Cardiac muscle cell (in vitro differentiated cells and primary cell): Measurements from ENCODE around the gene EFHC1. TPM values are rescaled to one million over a fixed set of nuclear protein-coding genes. Genes with fewer than 3 reads are reported as not detected.

Experiments used
- DNase-seq, 2 donors: peaks; one replicate each; pipeline versions ENCODE4 v3.0.0 to v3.0.0-alpha.2; 2010 to 2017; ENCODE audit warnings: low read depth in 1 of 2, low spot score in 1 of 2
- H3K27ac ChIP-seq: fragments of 200-600 bp; sonication (generic); 2 replicates; pipeline ENCODE4 v1.5.1; 2016
- H3K27me3 ChIP-seq: fragments of 200-600 bp; sonication (generic); 2 replicates; pipeline ENCODE4 v1.6.0; 2016; ENCODE audit warnings: control low read depth
- H3K36me3 ChIP-seq: fragments of 200-600 bp; sonication (generic); 2 replicates; pipeline ENCODE4 v1.5.1; 2016; ENCODE audit warnings: control low read depth
- H3K4me1 ChIP-seq: fragments of 200-600 bp; sonication (generic); 2 replicates; pipeline ENCODE4 v1.8.1; 2017; ENCODE audit warnings: low read depth, mild to moderate bottlenecking, mixed run types
- H3K4me3 ChIP-seq: fragments of 200-600 bp; sonication (generic); 2 replicates; pipeline ENCODE4 v1.5.1; 2016; ENCODE audit warnings: mild to moderate bottlenecking
- H3K9me3 ChIP-seq: fragments of 200-600 bp; sonication (generic); 2 replicates; pipeline ENCODE4 v1.5.1; 2017; ENCODE audit warnings: low read depth, mild to moderate bottlenecking, control low read depth
- polyA plus RNA-seq: library from polyadenylated mRNA; unstranded; fragments of >200 nt; fragmentation: Nextera tagmentation; extraction: Ambion mirVana; gene quantifications from 2 replicates; pipeline ENCODE4 v1.2.1, GENCODE V29; 2016
- total RNA-seq: library from RNA; depleted of rRNA; stranded (reverse); fragments of >200 nt; gene quantifications from 2 replicates; pipeline ENCODE4 v1.2.3, GENCODE V29; 2016
- TF ChIP-seq, protein P1 (sequence below): IDR thresholded peaks from 2 replicates; pipeline ENCODE4 v1.5.1; 2012; ENCODE audit warnings: low read depth, mild to moderate bottlenecking, low read length

The EFHC1 gene
- total and polyA plus RNA-seq, 2 experiments from 2014 or later, result 21.0 to 22.7 TPM

DNA sequence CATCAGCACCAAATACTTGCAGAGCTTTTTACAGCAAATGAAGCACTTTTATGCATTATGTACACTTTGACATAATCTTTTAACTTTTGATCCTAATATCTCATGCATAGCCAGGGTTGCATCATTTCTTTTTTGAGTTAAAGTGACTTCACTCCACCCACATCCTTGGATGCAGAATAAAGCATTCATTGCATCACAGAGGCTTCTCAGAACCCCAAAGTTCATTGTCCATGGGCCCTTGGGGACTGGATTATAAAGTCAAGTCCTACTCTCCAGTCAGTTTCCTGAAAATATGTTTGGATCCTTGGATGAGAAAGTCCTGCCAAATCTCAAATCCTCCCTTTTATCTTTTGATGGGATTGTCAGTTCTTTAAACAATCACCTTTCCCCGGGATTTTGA lies 10.6 kb upstream of the EFHC1 start:
- Histone ChIP-seq H3K4me1 (no peaks in the 10 kb centered on the region), H3K27ac (no peak overlapping the region), H3K27me3 (no peaks in the 10 kb centered on the region), H3K4me3 (no peak overlapping the region), H3K36me3 (no peaks in the 10 kb centered on the region), H3K9me3 (no peaks in the 10 kb centered on the region)
- DNase-seq, result peak in 1 of 2 donors; percentile 52
- TF ChIP-seq, protein P1, sequence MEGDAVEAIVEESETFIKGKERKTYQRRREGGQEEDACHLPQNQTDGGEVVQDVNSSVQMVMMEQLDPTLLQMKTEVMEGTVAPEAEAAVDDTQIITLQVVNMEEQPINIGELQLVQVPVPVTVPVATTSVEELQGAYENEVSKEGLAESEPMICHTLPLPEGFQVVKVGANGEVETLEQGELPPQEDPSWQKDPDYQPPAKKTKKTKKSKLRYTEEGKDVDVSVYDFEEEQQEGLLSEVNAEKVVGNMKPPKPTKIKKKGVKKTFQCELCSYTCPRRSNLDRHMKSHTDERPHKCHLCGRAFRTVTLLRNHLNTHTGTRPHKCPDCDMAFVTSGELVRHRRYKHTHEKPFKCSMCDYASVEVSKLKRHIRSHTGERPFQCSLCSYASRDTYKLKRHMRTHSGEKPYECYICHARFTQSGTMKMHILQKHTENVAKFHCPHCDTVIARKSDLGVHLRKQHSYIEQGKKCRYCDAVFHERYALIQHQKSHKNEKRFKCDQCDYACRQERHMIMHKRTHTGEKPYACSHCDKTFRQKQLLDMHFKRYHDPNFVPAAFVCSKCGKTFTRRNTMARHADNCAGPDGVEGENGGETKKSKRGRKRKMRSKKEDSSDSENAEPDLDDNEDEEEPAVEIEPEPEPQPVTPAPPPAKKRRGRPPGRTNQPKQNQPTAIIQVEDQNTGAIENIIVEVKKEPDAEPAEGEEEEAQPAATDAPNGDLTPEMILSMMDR, result no peak

- Histone ChIP-seq H3K27ac (no peak overlapping the region), H3K4me1 (no peaks in the 10 kb centered on the region), H3K36me3 (no peaks in the 10 kb centered on the region), H3K27me3 (no peaks in the 10 kb centered on the region), H3K4me3 (no peak overlapping the region), H3K9me3 (no peaks in the 10 kb centered on the region)
- TF ChIP-seq, protein P1, result no peak
- no peak for DNase-seq
Measured at GRCh38 chr6:52410979-52411378, 9.2 kb upstream of the EFHC1 start.

- TF ChIP-seq, protein P1, result no peak
- no peak for DNase-seq
- Histone ChIP-seq H3K9me3 (no peaks in the 10 kb centered on the region), H3K27ac (no peak overlapping the region), H3K27me3 (no peaks in the 10 kb centered on the region), H3K36me3 (no peaks in the 10 kb centered on the region), H3K4me3 (no peak overlapping the region), H3K4me1 (peaks cover 3% of the 10 kb centered on the region)
Measured at GRCh38 chr6:52411911-52412310, 8.2 kb upstream of the EFHC1 start.

GRCh38 chr6:52415333-52415732 lies 4.8 kb upstream of the EFHC1 start:
- Histone ChIP-seq H3K36me3 (no peaks in the 10 kb centered on the region), H3K4me1 (peaks cover 18% of the 10 kb centered on the region), H3K4me3 (no peak overlapping the region), H3K27ac (no peak overlapping the region), H3K9me3 (no peaks in the 10 kb centered on the region), H3K27me3 (no peaks in the 10 kb centered on the region)
- TF ChIP-seq, protein P1, result no peak
- DNase-seq, result no peak

DNA sequence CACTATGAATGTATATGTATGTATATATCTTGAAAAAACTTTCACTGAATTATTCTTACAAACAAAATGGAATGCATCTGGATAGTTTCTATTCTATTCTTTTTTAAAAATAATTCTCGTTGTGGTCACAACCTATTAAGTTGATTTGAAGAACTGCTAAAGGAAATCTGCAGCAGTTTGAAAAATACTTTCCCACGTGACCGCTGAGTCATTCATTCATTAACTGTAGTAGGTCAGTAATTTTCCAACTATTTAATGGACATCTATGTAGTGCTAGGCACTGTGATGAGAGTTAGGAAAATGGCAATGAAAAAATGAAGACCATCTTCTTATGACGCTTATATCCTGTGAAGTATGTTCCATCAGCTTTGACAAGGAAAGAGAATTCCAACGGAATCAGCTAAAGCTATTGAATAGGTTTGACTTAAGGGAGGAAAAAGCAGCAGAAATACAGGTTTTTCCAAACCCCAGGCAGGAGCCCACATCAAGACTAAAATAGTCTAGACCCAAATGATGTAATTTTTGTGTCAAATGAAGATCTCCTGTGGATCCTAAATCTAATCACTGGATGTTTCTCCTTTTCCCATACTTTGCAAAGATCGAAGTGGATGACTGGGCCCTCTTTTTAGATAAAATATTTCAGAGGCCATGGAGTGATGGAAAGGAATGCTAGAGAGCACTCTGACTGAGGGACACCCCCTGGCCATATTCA lies 4.1 kb upstream of the EFHC1 start:
- H3K4me3 ChIP-seq, result no peak overlapping the region
- peaks cover 18% of the 10 kb centered on the region for H3K4me1 ChIP-seq
- no peaks in the 10 kb centered on the region for H3K9me3 ChIP-seq
- DNase-seq, result no peak
- no peak overlapping the region for H3K27ac ChIP-seq
- no peaks in the 10 kb centered on the region for H3K27me3 ChIP-seq
- TF ChIP-seq, protein P1, result no peak
- no peaks in the 10 kb centered on the region for H3K36me3 ChIP-seq
